Activated naive CD8-positive, alpha-beta T cell treated with anti-CD3 and anti-CD28 coated beads, Interleukin-2, amount 10 ng/mL, durations not matched to agents 7 days and 5 days (primary cell): ENCODE measurements around the gene PODXL2. TPM values are rescaled to one million over a fixed set of nuclear protein-coding genes. Genes with fewer than 3 reads are reported as not detected.

Experiments
- ATAC-seq: fragments of 150-1000 bp; cut with Tn5 transposase; one replicate; pipeline ENCODE4 v1.10.0; 2021; ENCODE audit warnings: low read depth, moderate library complexity
- POLR2A ChIA-PET: fragments of 350-600 bp; sonication (Branson Sonifier 250); formaldehyde crosslinking; loops from one replicate; lab custom pipeline; 2021; ENCODE audit warnings: antibody characterized with exemption; lab: Charles Lee
- DNase-seq: peaks from one replicate; pipeline ENCODE4 v3.0.0; 2021
- H3K27ac Mint-ChIP-seq: one replicate; pipeline ENCODE4 v1.8.0; 2022; ENCODE audit warnings: mild to moderate bottlenecking, mixed read lengths
- H3K27me3 Mint-ChIP-seq: one replicate; pipeline ENCODE4 v1.8.0; 2022; ENCODE audit warnings: mild to moderate bottlenecking, moderate library complexity, mixed read lengths
- H3K36me3 Mint-ChIP-seq: one replicate; pipeline ENCODE4 v1.8.0; 2021; ENCODE audit warnings: mild to moderate bottlenecking, mixed read lengths
- H3K4me1 Mint-ChIP-seq: one replicate; pipeline ENCODE4 v1.8.0; 2021; ENCODE audit warnings: mixed read lengths
- H3K4me3 Mint-ChIP-seq: one replicate; pipeline ENCODE4 v1.8.0; 2022; ENCODE audit warnings: mild to moderate bottlenecking, moderate library complexity, mixed read lengths
- H3K9me3 Mint-ChIP-seq: one replicate; pipeline ENCODE4 v1.8.0; 2021; ENCODE audit warnings: mixed read lengths
- total RNA-seq, 2 experiments: library from RNA; stranded (reverse); gene quantifications; one replicate each; pipeline ENCODE4 v1.2.3, GENCODE V29; 2021

The PODXL2 gene
- total RNA-seq, 2 experiments from 2014 or later = 2.2 TPM

DNA sequence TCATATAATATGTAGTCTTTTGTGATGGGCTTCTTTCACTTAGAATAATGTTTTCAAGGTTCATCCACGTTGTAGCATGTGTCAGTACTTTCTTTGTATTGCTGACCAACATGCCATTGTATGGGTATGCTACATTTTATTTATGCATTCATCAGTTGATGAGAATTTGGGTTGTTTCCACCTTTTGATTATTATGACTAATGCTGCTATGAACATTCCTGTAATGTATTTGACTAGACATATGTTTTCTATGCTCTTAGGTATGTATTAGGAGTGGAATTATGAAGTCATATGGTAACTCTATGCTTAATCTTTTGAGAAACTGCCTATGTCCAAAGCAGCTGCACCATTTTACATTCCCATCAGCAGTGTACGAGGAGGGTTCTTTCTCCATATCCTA, 3.2 kb upstream of the PODXL2 start:
- H3K4me3 Mint-ChIP-seq = no peak overlapping the region
- ATAC-seq = no peak
- DNase-seq = no peak
- H3K27ac Mint-ChIP-seq = no peak overlapping the region
- H3K4me1 Mint-ChIP-seq = peaks cover 22% of the 10 kb centered on the region
- H3K9me3 Mint-ChIP-seq = no peaks in the 10 kb centered on the region
- POLR2A ChIA-PET = no interaction called here
- H3K27me3 Mint-ChIP-seq = peaks cover 37% of the 10 kb centered on the region
- peaks cover 15% of the 10 kb centered on the region for H3K36me3 Mint-ChIP-seq

DNA sequence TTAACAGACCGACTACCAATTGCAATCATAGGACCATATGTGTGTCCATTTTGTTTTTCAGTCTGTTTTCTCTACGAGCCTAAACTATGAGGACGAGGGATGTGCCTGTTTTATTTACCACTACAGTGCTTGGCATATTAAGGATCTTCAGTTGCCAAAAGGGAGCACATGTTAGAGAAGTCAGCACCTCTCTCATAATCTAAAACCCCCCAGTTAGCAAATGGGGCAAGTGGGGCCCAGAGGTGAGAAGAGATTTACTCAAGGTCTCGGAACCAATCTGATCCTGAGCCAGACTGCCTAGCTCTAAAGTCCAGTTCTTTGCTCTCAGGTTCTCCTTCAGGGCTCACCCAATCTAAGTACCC, 578 bp upstream of the PODXL2 start:
- POLR2A ChIA-PET = no interaction called here
- H3K4me3 Mint-ChIP-seq = peak overlapping the region; percentile 68
- H3K36me3 Mint-ChIP-seq = peaks cover 2% of the 10 kb centered on the region
- no peak overlapping the region for H3K27ac Mint-ChIP-seq
- peaks cover 50% of the 10 kb centered on the region for H3K27me3 Mint-ChIP-seq
- DNase-seq (no peak), ATAC-seq (no peak)
- H3K4me1 Mint-ChIP-seq = peaks cover 22% of the 10 kb centered on the region
- H3K9me3 Mint-ChIP-seq = no peaks in the 10 kb centered on the region

DNA sequence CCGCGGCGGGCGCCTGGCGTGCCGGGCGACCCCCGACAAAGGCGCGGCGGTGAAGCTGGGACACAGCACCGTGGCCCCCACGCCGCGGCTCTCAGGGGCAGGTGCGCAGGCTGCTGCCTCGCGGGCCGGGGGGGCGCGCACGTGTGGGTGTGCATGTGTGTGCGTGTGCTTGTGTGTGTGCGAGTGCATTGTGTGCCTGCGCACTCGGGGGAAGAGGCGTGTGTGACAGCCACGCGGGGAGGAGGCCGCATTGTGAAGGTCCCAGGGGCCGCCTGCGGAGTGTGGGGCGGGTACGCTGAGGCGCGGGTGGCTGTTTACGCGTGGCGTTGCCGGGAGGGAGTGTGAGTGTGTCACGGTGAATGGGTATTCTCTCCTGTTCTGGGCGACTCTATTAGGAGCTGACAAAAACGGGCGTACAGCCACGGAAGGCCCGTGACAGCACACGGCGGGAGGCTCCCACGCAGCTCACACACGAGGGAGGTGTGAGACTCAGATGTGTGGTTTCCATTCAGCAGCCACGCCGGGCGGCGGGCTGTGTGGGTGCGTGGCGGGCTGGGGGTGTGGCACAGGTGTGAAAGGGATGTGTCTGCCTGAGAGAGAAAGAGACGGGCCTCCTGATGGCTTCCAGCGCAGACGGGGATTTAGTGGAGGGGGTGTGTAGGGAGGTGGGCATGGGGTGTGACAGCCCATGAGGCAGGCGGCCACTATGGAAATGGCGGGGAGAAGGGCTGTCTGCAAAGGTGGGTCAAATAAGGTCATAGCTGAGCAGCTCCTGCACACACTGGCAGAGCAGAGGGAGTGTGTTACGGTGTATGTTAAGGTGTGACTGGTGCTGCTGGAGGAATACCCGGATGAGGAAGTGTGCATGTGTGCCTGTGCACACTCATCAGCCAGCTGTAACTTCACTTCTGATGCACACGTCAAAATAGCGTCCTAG, 750 bp downstream of the PODXL2 start:
- Mint-ChIP-seq H3K36me3 (peaks cover 2% of the 10 kb centered on the region), H3K9me3 (no peaks in the 10 kb centered on the region), H3K4me1 (peaks cover 22% of the 10 kb centered on the region), H3K4me3 (peak overlapping the region; percentile 79), H3K27ac (no peak overlapping the region), H3K27me3 (peaks cover 59% of the 10 kb centered on the region)
- POLR2A ChIA-PET = interaction anchor here (0.6 to 1.0 kb wide), 2 partner anchors 31 to 42 kb away, joined by 3 read pairs; no protein-coding TSS in a partner anchor
- ATAC-seq (peak; percentile 8), DNase-seq (no peak)

DNA sequence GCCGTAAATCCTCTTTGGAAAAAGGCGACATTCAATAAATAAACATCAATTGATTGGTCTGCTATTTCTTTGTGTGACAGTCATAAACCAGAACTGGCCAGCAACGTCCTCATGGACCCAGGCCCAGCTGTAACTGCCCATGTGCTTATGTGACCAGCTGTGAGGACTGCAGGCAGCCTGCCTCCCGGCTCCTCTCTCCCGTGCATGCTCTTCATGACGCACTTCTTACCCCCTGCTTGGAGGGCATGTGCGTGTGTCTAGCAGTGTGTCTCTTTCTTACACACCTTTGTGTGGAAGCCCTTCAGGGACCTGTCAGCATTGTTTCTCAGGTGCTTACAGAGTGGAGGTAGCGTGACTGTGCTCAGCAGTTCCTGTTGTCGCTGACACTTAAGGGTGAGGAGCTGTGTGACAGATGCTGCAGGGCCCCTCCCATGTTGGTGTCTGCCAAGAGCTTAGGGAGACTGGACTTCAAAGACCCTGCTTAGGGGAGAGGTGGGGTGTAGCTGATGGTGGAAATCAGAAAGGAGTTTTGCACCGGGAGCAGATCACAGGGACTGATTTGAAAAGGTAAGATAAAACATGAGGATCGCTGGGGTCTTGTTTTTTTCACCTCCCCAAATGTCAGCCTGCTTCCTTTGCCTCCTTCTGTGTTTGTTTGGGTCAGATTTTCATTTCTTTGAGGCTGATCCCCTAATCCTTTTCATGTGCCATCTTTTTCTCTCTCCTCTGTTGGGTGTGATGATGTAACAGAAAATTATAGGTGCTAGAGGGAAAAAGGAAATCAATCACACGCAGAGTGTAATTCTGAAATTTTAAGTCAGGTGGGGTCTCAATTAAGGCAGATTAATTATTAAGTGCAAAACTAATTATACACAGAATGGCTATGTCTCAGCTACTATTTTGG, 2.1 kb downstream of the PODXL2 start:
- POLR2A ChIA-PET = interaction anchor here (1.2 kb wide), 1 partner anchor 11 kb away, joined by 3 read pairs; no protein-coding TSS in a partner anchor
- Mint-ChIP-seq H3K4me1 (peaks cover 26% of the 10 kb centered on the region), H3K4me3 (no peak overlapping the region), H3K36me3 (peaks cover 2% of the 10 kb centered on the region), H3K27ac (no peak overlapping the region), H3K27me3 (peaks cover 61% of the 10 kb centered on the region), H3K9me3 (no peaks in the 10 kb centered on the region)
- no peak for ATAC-seq
- DNase-seq = no peak

DNA sequence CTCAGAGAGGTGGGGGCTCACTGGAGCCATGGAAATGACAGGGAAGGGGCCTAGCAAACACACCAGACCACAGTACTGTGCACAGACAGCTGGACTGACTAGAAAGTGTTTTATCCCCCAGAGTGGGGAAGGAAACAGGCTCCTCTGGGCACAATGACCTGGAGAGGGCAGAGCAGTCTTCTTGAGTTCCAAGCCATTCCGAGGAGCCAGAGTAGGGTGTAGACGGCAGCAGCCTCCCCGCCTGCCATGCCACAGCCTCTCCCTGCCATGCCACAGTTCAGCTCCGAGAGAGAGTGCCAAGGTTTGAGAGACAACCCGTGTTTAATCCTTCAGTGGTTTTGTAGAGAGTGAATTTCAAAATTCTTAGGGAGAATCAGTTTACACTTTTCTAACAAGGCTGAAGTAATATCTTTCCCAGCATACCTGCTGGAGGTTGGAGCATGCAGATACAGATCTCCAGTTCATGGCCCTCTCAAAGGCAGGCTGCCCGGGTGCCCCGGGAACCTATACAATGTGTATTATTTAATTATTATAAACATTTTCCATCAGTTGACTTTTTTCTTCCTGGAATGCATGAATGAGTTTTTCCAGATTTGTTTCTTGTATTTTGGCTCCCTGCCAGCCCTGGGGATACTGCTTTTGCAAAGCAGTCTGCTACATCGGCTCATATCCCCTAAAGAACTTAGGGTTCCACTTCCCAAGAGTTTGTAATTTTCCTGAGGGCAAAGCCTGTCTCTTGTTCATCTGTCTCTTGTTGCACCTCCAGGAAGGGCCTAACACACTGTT, 3.2 kb downstream of the PODXL2 start:
- Mint-ChIP-seq H3K4me1 (peaks cover 21% of the 10 kb centered on the region), H3K4me3 (no peak overlapping the region), H3K27ac (no peak overlapping the region), H3K27me3 (peaks cover 53% of the 10 kb centered on the region), H3K36me3 (peaks cover 2% of the 10 kb centered on the region), H3K9me3 (no peaks in the 10 kb centered on the region)
- ATAC-seq (no peak), DNase-seq (no peak)
- POLR2A ChIA-PET = interaction anchor here (1.2 to 1.3 kb wide), 2 partner anchors 12 to 40 kb away, joined by 3 read pairs; no protein-coding TSS in a partner anchor

DNA sequence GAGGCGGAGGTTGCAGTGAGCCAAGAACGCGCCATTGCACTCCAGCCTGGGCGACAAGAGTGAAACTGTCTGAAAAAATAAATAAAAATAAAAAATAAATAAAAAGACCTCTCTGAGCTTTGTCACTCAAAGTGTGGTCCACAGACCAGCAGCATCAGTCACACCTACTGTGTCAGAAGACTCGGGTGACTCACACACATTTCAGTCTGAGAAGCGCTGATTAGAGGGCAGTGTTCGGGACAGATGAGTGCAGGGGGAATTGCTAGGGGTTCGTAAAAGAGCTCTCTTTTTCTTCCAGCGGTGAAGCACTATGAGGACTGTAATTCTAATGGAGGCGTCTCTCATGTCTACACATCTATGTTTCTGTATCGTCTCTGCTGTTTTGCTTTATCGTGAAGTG, 5.7 kb downstream of the PODXL2 start:
- Mint-ChIP-seq H3K9me3 (no peaks in the 10 kb centered on the region), H3K27ac (no peak overlapping the region), H3K4me3 (no peak overlapping the region), H3K4me1 (peaks cover 31% of the 10 kb centered on the region), H3K27me3 (peaks cover 36% of the 10 kb centered on the region), H3K36me3 (peaks cover 2% of the 10 kb centered on the region)
- DNase-seq = no peak
- no peak for ATAC-seq
- POLR2A ChIA-PET = no interaction called here

DNA sequence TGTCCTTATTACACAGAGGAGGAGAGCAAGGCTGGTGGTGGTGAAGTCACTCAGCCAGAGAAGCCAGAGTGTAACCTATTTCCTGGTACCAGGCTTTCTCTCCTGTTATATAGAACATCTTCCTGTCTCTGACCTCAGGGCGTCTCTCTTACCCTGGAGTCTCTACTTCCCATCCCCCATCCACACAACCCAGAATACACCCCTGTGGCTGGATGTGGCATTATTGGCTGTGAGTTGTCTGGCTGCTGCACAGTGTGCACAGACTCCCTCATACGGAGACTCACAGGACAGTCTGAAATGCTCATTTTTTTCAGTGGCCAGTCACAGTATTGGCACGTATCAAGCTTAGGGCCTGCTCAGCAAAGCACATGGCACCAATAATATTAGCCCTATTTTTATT, 8.6 kb downstream of the PODXL2 start:
- Mint-ChIP-seq H3K4me1 (peaks cover 26% of the 10 kb centered on the region), H3K27me3 (peaks cover 14% of the 10 kb centered on the region), H3K4me3 (peak overlapping the region; percentile 61), H3K36me3 (no peaks in the 10 kb centered on the region), H3K27ac (peak overlapping the region; percentile 83), H3K9me3 (no peaks in the 10 kb centered on the region)
- ATAC-seq (peak; percentile 100), DNase-seq (peak; percentile 65)
- POLR2A ChIA-PET = interaction anchor here (0.6 to 3.5 kb wide), 3 partner anchors 34 to 1097 kb away, joined by 3 to 20 read pairs (median 6); partner anchors contain the start of gene MCM2

DNA sequence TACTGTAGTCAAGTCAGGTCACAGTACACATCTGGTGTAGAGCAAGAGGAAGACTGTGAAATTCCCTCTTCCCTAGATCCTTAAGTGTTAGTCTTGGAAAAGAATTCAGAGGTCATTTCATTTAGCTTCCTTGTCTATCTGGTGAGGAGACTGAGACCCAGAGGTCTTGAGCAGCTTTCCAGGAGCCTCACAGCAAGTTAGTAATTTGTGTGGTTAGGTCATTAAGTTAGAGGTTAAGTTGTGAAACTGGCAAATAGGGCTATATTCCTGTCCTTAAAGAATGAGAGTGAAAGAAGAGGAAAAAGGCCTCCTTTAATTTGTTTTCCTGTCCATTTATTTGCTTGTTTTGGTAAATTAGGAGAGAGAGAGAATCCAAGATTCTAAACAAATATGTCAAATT, 9.0 kb downstream of the PODXL2 start:
- POLR2A ChIA-PET = interaction anchor here (0.6 to 3.5 kb wide), 2 partner anchors 40 to 1097 kb away, joined by 3 to 20 read pairs; partner anchors contain the start of gene MCM2
- Mint-ChIP-seq H3K36me3 (no peaks in the 10 kb centered on the region), H3K27ac (peak overlapping the region; percentile 83), H3K9me3 (no peaks in the 10 kb centered on the region), H3K4me1 (peaks cover 26% of the 10 kb centered on the region), H3K27me3 (peaks cover 14% of the 10 kb centered on the region), H3K4me3 (peak overlapping the region; percentile 61)
- ATAC-seq = no peak
- no peak for DNase-seq

DNA sequence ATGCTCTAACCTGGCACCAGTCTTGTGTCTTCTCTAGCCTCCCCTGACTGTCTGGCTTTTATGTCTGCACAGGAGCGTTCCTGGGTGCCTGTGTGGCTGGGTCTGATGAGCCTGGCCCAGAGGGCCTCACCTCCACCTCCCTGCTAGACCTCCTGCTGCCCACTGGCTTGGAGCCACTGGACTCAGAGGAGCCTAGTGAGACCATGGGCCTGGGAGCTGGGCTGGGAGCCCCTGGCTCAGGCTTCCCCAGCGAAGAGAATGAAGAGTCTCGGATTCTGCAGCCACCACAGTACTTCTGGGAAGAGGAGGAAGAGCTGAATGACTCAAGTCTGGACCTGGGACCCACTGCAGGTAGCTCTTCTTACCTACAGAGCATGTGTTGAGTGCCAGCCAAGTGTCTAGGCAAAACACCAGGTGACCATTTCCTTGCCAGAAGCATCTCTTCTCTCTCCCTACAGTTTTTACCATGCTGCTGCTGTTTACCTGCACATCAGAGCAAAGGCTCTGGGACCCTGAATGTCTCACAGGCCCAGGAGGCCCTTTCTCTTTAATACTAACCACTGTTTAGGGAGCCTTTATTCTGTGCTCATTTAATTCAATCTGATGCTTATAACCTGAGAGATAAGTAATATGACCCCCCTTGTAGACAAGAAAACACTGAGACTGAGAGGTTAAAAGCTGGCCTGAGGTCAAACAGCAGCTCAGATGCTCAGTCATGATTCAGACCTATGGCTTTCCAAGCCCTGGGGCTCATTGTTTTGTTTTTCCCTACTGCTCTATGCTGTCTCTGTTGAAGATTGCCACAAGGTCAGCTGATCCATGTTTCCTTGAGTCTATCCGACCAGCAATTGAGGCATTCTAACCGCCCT, 10.4 kb downstream of the PODXL2 start:
- Mint-ChIP-seq H3K9me3 (no peaks in the 10 kb centered on the region), H3K27ac (no peak overlapping the region), H3K36me3 (no peaks in the 10 kb centered on the region), H3K4me1 (peaks cover 26% of the 10 kb centered on the region), H3K27me3 (peaks cover 6% of the 10 kb centered on the region), H3K4me3 (no peak overlapping the region)
- DNase-seq (no peak), ATAC-seq (no peak)
- POLR2A ChIA-PET = no interaction called here

DNA sequence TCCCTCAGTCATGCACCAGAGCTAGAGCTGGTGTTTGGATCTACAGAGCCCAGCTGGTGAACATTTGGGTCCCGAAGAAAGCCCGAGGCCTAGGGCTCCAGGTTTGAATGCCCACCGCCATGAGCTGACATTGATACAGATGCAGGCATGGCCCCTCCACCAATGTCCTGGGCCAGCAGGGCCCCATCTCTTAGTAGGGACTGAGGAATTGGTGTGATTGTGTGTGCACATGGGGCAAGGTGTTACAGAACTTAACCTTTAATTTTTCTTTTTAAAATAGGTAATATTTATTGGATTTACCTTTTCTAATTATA, 11.0 kb downstream of the PODXL2 start:
- H3K27ac Mint-ChIP-seq = no peak overlapping the region
- POLR2A ChIA-PET = no interaction called here
- no peak overlapping the region for H3K4me3 Mint-ChIP-seq
- no peaks in the 10 kb centered on the region for H3K36me3 Mint-ChIP-seq
- ATAC-seq = no peak
- H3K4me1 Mint-ChIP-seq = peaks cover 28% of the 10 kb centered on the region
- no peaks in the 10 kb centered on the region for H3K9me3 Mint-ChIP-seq
- H3K27me3 Mint-ChIP-seq = peaks cover 5% of the 10 kb centered on the region
- no peak for DNase-seq

DNA sequence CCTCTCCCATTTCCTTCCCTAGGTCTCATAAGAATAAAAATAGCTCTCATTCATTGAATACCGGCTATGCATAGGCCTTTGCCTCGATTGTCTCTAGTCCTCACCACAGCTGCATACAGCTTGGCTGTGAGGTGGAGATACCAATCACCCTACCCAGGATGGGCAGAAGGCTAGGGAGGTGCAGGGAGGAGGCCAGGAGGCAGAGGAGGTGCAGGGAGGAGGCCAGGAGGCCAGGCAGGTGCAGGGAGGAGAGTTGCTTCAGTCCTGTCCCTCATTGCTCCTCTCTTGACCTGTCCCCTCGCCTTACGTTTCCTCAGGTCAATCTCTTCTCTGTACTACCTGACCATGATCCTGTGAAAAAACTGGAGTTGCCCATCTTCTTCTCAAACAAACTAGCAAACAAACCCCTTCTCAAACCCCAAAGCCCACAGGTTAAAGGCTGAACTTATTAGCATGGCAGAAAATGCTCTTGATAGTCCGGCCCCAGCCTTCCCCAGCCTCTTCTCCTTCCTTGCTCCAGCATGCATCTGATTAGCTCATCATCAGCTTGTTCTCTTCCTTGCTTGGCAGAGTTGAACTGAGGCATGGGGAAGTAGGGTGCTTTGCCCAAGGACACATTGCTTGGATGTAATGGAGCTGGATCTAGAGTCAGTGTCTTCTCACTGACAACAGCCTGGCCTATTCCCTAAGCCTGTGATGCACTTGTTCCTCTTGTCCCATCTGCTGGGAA, 15.8 kb downstream of the PODXL2 start:
- H3K27me3 Mint-ChIP-seq = no peaks in the 10 kb centered on the region
- ATAC-seq = no peak
- DNase-seq = no peak
- H3K27ac Mint-ChIP-seq = no peak overlapping the region
- H3K4me3 Mint-ChIP-seq = no peak overlapping the region
- no peaks in the 10 kb centered on the region for H3K36me3 Mint-ChIP-seq
- H3K9me3 Mint-ChIP-seq = no peaks in the 10 kb centered on the region
- POLR2A ChIA-PET = interaction anchor here (1.2 kb wide), 1 partner anchor 27 kb away, joined by 3 read pairs; no protein-coding TSS in a partner anchor
- H3K4me1 Mint-ChIP-seq = peaks cover 3% of the 10 kb centered on the region
